K562 (cell line): Measurements from ENCODE around the gene TMED7. TPM values are rescaled to one million over a fixed set of nuclear protein-coding genes. Genes with fewer than 3 reads are reported as not detected.

ENCODE experiments used
- CHD2 ChIP-seq: IDR thresholded peaks from 2 replicates; pipeline ENCODE4 v1.6.1; 2011; ENCODE audit warnings: low read depth, low read length
- HLTF ChIP-seq: fragments of 450-650 bp; IDR thresholded peaks from 2 replicates; pipeline ENCODE4 v1.6.1; 2016
- MTF1 ChIP-seq: fragments of 250-450 bp; sonication (Bioruptor Pico); IDR thresholded peaks from 2 replicates; pipeline ENCODE4 v1.9.0; 2021; ENCODE audit warnings: moderate library complexity, mild to moderate bottlenecking, inconsistent platforms, borderline replicate concordance
- YBX1 ChIP-seq: fragments of 450-650 bp; IDR thresholded peaks from 2 replicates; pipeline ENCODE4 v1.7.1; 2016; ENCODE audit warnings: mild to moderate bottlenecking
- ZBTB17 ChIP-seq: fragments of 450-650 bp; formaldehyde crosslinking; IDR thresholded peaks from 2 replicates; pipeline ENCODE4 v1.4.0; 2020; ENCODE audit warnings: mild to moderate bottlenecking
- ZBTB33 ChIP-seq: sonication (generic); formaldehyde crosslinking; IDR thresholded peaks from 2 replicates; pipeline ENCODE4 v1.8.1; 2023; ENCODE audit warnings: mild to moderate bottlenecking, missing genetic modification reagents
- ZFP30 ChIP-seq: fragments of 250-450 bp; sonication (Bioruptor Pico); IDR thresholded peaks from 2 replicates; pipeline ENCODE4 v1.8.0; 2022; ENCODE audit warnings: moderate library complexity, mild to moderate bottlenecking, inconsistent platforms, borderline replicate concordance
- ZNF609 ChIP-seq: sonication (generic); formaldehyde crosslinking; IDR thresholded peaks from 2 replicates; pipeline ENCODE4 v1.8.1; 2023; ENCODE audit warnings: missing genetic modification reagents, mild to moderate bottlenecking, borderline replicate concordance
- polyA plus RNA-seq, 8 experiments: library from polyadenylated mRNA; depleted of rRNA in 4 of 8; stranded (reverse) in 5 of 8; unstranded in 3 of 8; fragments of >200 nt; fragmentation: Nextera tagmentation in 2 of 8; fragmentation: Illumina TruSeq in 1 of 8; extraction: Ambion mirVana in 2 of 8; extraction: Trizol in 1 of 8; gene quantifications; 2 replicates each; pipeline versions ENCODE4 v1.2.1 to v1.2.3, GENCODE V29; 2011 to 2014; ENCODE audit warnings: inconsistent platforms in 1 of 8, missing spikeins in 1 of 8
- total RNA-seq, 7 experiments: library from RNA; depleted of rRNA in 6 of 7; stranded (reverse); fragments of >200 nt in 6 of 7; fragmentation: Illumina TruSeq in 2 of 7; extraction: Trizol in 2 of 7; gene quantifications; 2 replicates each; pipeline versions ENCODE4 v1.2.1 to v1.2.3, GENCODE V29; 2011 to 2021; ENCODE audit warnings: low replicate concordance in 1 of 7
- TF ChIP-seq, protein P1 (sequence below): fragments of 250-450 bp; sonication (Bioruptor Pico); IDR thresholded peaks from 2 replicates; pipeline ENCODE4 v1.8.0; 2021; ENCODE audit warnings: moderate library complexity, mild to moderate bottlenecking, inconsistent platforms

Gene TMED7
- total and polyA plus RNA-seq, 9 of the 15 experiments (the other 6 are each of a cell fraction or from before 2014, with no cell fraction given): 15.9 to 93.4 (median 41.7) TPM

DNA sequence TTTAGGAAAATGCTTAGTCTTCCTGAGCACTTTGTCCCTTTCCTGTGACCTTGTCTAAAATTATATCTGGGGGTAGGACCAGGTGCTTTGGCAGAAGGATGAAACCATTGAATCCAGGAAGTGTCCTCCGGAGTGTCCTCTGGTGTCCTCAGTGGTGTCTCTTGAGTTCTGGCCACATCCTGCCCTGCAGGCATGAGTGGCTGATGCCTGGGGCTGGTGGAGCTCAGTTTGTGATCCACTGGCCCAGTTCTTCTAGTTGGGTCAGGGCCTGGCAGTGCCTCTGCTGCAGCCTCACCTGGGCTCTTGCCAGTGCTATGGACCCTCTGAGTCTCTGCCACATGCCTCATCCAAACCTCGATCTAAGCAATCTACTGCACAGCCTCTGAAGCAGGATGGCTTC, 14.4 kb upstream of the TMED7 start (continued):
- TF ChIP-seq, protein P1, sequence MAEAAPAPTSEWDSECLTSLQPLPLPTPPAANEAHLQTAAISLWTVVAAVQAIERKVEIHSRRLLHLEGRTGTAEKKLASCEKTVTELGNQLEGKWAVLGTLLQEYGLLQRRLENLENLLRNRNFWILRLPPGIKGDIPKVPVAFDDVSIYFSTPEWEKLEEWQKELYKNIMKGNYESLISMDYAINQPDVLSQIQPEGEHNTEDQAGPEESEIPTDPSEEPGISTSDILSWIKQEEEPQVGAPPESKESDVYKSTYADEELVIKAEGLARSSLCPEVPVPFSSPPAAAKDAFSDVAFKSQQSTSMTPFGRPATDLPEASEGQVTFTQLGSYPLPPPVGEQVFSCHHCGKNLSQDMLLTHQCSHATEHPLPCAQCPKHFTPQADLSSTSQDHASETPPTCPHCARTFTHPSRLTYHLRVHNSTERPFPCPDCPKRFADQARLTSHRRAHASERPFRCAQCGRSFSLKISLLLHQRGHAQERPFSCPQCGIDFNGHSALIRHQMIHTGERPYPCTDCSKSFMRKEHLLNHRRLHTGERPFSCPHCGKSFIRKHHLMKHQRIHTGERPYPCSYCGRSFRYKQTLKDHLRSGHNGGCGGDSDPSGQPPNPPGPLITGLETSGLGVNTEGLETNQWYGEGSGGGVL (CRISPR knock-in tag): no peak
- TF ChIP-seq CHD2 (no peak), HLTF (no peak), YBX1 (no peak), MTF1 (no peak), ZBTB33 (CRISPR knock-in tag) (no peak), ZFP30 (CRISPR knock-in tag) (no peak), ZBTB17 (CRISPR knock-in tag) (no peak), ZNF609 (CRISPR knock-in tag) (no peak)
